SK-N-SH (cell line): ENCODE data around the gene STXBP1. TPM values are rescaled to one million over a fixed set of nuclear protein-coding genes. Genes with fewer than 3 reads are reported as not detected.

Experiments used
- CTCF ChIA-PET: fragments of 300-600, 350-600 bp; formaldehyde crosslinking; extraction: SDS; loops from one replicate; lab custom pipeline; 2021; lab: Yijun Ruan, JAX
- POLR2A ChIA-PET: fragments of 350-600 bp; sonication (Branson Sonifier 250); formaldehyde crosslinking; extraction: SDS; loops from one replicate; lab custom pipeline; 2020; ENCODE audit warnings: antibody characterized with exemption, inconsistent platforms; lab: Yijun Ruan, JAX
- DNase-seq: peaks from one replicate; pipeline ENCODE4 v3.0.0; 2012
- H2AFZ ChIP-seq: fragments of 200-600 bp; sonication (generic); 2 replicates; pipeline ENCODE4 v1.8.1; 2016; ENCODE audit warnings: antibody characterized with exemption, mild to moderate bottlenecking, low read depth
- H3F3A ChIP-seq: fragments of 200-600 bp; sonication (generic); replicated peaks from 2 replicates; pipeline ENCODE3; 2016; ENCODE audit warnings: antibody characterized with exemption, mild to moderate bottlenecking; ENCODE audit not compliant: insufficient read depth
- H3K27ac ChIP-seq, 2 experiments: fragments of 200-500 bp in 1 of 2; fragments of 200-600 bp in 1 of 2; sonication (Bioruptor generic) in 1 of 2; sonication (generic), shearing (Covaris generic) in 1 of 2; 2 replicates each; pipeline versions ENCODE4 v1.5.1 to v1.6.1; 2014 to 2016; ENCODE audit warnings: low read depth in 2 of 2, inconsistent platforms in 1 of 2, low read length in 1 of 2, mild to moderate bottlenecking in 1 of 2, mixed read lengths in 1 of 2
- H3K27me3 ChIP-seq: fragments of 200-600 bp; sonication (generic), shearing (Covaris generic); 2 replicates; pipeline ENCODE4 v1.6.1; 2016; ENCODE audit warnings: mixed run types; ENCODE audit not compliant: insufficient read depth
- H3K36me3 ChIP-seq, 2 experiments: fragments of 200-500 bp in 1 of 2; fragments of 200-600 bp in 1 of 2; sonication (Bioruptor generic) in 1 of 2; sonication (generic) in 1 of 2; replicated peaks in 1 of 2; 2 replicates each; pipeline versions ENCODE3 to v1.5.1; 2014 to 2016; ENCODE audit warnings: low read length in 1 of 2, mild to moderate bottlenecking in 1 of 2; ENCODE audit not compliant: insufficient read depth in 2 of 2, control insufficient read depth in 1 of 2
- H3K4me1 ChIP-seq, 2 experiments: fragments of 200-500 bp in 1 of 2; fragments of 200-600 bp in 1 of 2; sonication (Bioruptor generic) in 1 of 2; sonication (generic), shearing (Covaris generic) in 1 of 2; 2 replicates each; pipeline versions ENCODE4 v1.5.1 to v1.6.1; 2014 to 2016; ENCODE audit warnings: low read depth in 1 of 2, low read length in 1 of 2, mixed run types in 1 of 2; ENCODE audit not compliant: insufficient read depth in 2 of 2, control insufficient read depth in 1 of 2
- H3K4me2 ChIP-seq: fragments of 200-600 bp; sonication (generic), shearing (Covaris generic); 2 replicates; pipeline ENCODE4 v1.6.1; 2017; ENCODE audit warnings: mixed run types
- H3K4me3 ChIP-seq, 2 experiments: fragments of 200-500 bp in 1 of 2; fragments of 200-600 bp in 1 of 2; sonication (Bioruptor generic) in 1 of 2; sonication (generic), shearing (Covaris generic) in 1 of 2; 2 replicates each; pipeline versions ENCODE4 v1.5.1 to v1.8.1; 2014 to 2016; ENCODE audit warnings: low read depth in 2 of 2, inconsistent platforms in 1 of 2, low read length in 1 of 2, mild to moderate bottlenecking in 1 of 2, mixed read lengths in 1 of 2, moderate library complexity in 1 of 2
- H3K79me2 ChIP-seq: fragments of 200-600 bp; sonication (generic); 2 replicates; pipeline ENCODE4 v1.8.1; 2017; ENCODE audit warnings: mild to moderate bottlenecking; ENCODE audit not compliant: insufficient read depth
- H3K9ac ChIP-seq: fragments of 200-600 bp; sonication (generic); 2 replicates; pipeline ENCODE4 v1.6.1; 2017; ENCODE audit warnings: mixed run types
- H3K9me2 ChIP-seq: fragments of 200-600 bp; sonication (generic); 2 replicates; pipeline ENCODE4 v1.6.1; 2017; ENCODE audit warnings: mixed run types
- H3K9me3 ChIP-seq: fragments of 200-600 bp; sonication (generic); 2 replicates; pipeline ENCODE4 v1.6.1; 2017; ENCODE audit warnings: mixed run types, mild to moderate bottlenecking, moderate library complexity
- H4K20me1 ChIP-seq: fragments of 200-600 bp; sonication (generic); 2 replicates; pipeline ENCODE4 v1.6.1; 2017; ENCODE audit warnings: mild to moderate bottlenecking, mixed run types; ENCODE audit not compliant: insufficient read depth
- CHD2 ChIP-seq: fragments of 150-350 bp; IDR thresholded peaks from 2 replicates; pipeline ENCODE4 v1.6.1; 2018; ENCODE audit warnings: low read length; ENCODE audit not compliant: partially characterized antibody
- ELF1 ChIP-seq: IDR thresholded peaks from 2 replicates; pipeline ENCODE4 v1.4.0; 2012
- EZH2phosphoT487 ChIP-seq: fragments of 200-600 bp; sonication (generic); IDR thresholded peaks from 2 replicates; pipeline ENCODE4 v1.6.1; 2017; ENCODE audit warnings: low read depth, mixed run types, mild to moderate bottlenecking, antibody characterized with exemption, moderate library complexity, borderline replicate concordance
- FOXJ3 ChIP-seq: sonication (generic); formaldehyde crosslinking; IDR thresholded peaks from 2 replicates; pipeline ENCODE4 v1.5.1; 2020; ENCODE audit warnings: mild to moderate bottlenecking, missing genetic modification reagents
- FOXM1 ChIP-seq: IDR thresholded peaks from 2 replicates; pipeline ENCODE4 v1.4.0; 2012; ENCODE audit warnings: low read depth, mild to moderate bottlenecking
- GABPA ChIP-seq: IDR thresholded peaks from 2 replicates; pipeline ENCODE4 v1.4.0; 2012; ENCODE audit warnings: low read depth, mild to moderate bottlenecking
- GATA2 ChIP-seq: sonication (generic); formaldehyde crosslinking; IDR thresholded peaks from 2 replicates; pipeline ENCODE4 v1.5.0; 2020; ENCODE audit warnings: mild to moderate bottlenecking, missing genetic modification reagents
- IRF3 ChIP-seq: fragments of 150-350 bp; IDR thresholded peaks from 2 replicates; pipeline ENCODE4 v1.6.1; 2016; ENCODE audit warnings: mild to moderate bottlenecking, low read depth, low read length
- JUND ChIP-seq: IDR thresholded peaks from 2 replicates; pipeline ENCODE4 v1.4.0; 2012
- MAX ChIP-seq: IDR thresholded peaks from 2 replicates; pipeline ENCODE4 v1.4.0; 2012; ENCODE audit warnings: low read depth
- MEF2A ChIP-seq: IDR thresholded peaks from 2 replicates; pipeline ENCODE4 v1.4.0; 2012; ENCODE audit warnings: low read depth, borderline replicate concordance
- MXI1 ChIP-seq: IDR thresholded peaks from 2 replicates; pipeline ENCODE4 v1.6.1; 2012; ENCODE audit warnings: mild to moderate bottlenecking, low read depth, low read length, improper control_type of control experiment
- NFIC ChIP-seq: IDR thresholded peaks from 2 replicates; pipeline ENCODE4 v1.4.0; 2012; ENCODE audit warnings: borderline replicate concordance
- POLR2AphosphoS5 ChIP-seq: IDR thresholded peaks from 2 replicates; pipeline ENCODE4 v1.6.1; 2012; ENCODE audit warnings: low read depth, low read length
- RAD21 ChIP-seq: IDR thresholded peaks from 2 replicates; pipeline ENCODE4 v1.6.1; 2012; ENCODE audit warnings: mild to moderate bottlenecking, low read length
- RCOR1 ChIP-seq: fragments of 150-350 bp; IDR thresholded peaks from 2 replicates; pipeline ENCODE4 v1.6.1; 2017; ENCODE audit warnings: antibody characterized with exemption, low read length
- RXRA ChIP-seq: IDR thresholded peaks from 2 replicates; pipeline ENCODE4 v1.4.0; 2012; ENCODE audit warnings: low read depth, mild to moderate bottlenecking, borderline replicate concordance
- SIN3A ChIP-seq: IDR thresholded peaks from 2 replicates; pipeline ENCODE4 v1.6.1; 2012; ENCODE audit warnings: low read depth, mild to moderate bottlenecking, low read length, moderate library complexity, borderline replicate concordance
- SMC3 ChIP-seq: IDR thresholded peaks from 2 replicates; pipeline ENCODE4 v1.6.1; 2012; ENCODE audit warnings: low read depth, low read length, improper control_type of control experiment
- TAF1 ChIP-seq: IDR thresholded peaks from 2 replicates; pipeline ENCODE4 v1.6.1; 2012; ENCODE audit warnings: low read depth, mild to moderate bottlenecking, low read length, moderate library complexity, borderline replicate concordance
- TCF12 ChIP-seq: IDR thresholded peaks from 2 replicates; pipeline ENCODE4 v1.4.0; 2012
- TEAD4 ChIP-seq: IDR thresholded peaks from 2 replicates; pipeline ENCODE4 v1.4.0; 2012; ENCODE audit warnings: mild to moderate bottlenecking, borderline replicate concordance; ENCODE audit not compliant: insufficient read depth
- USF1 ChIP-seq: IDR thresholded peaks from 2 replicates; pipeline ENCODE4 v1.4.0; 2012; ENCODE audit warnings: low read depth, borderline replicate concordance
- USF2 ChIP-seq: fragments of 150-350 bp; IDR thresholded peaks from 2 replicates; pipeline ENCODE4 v1.6.1; 2017; ENCODE audit warnings: antibody characterized with exemption, low read length, low read depth, borderline replicate concordance
- ZBTB33 ChIP-seq: IDR thresholded peaks from 2 replicates; pipeline ENCODE4 v1.4.0; 2012; ENCODE audit warnings: low read depth, borderline replicate concordance
- WGBS: methylation state at CpG from one replicate; pipeline ENCODE4 v1.1.6; 2017; ENCODE audit warnings: low lambda C conversion rate; 5-methylcytosine and 5-hydroxymethylcytosine counted together
- polyA plus RNA-seq, 3 experiments: library from polyadenylated mRNA; depleted of rRNA; stranded (reverse); fragments of >200 nt; gene quantifications; 2 replicates each; pipeline ENCODE4 v1.2.3, GENCODE V29; 2012

STXBP1 gene
- polyA plus RNA-seq, 1 of the 3 experiments (the other 2 are of a cell fraction) = 44.3 TPM

- no peaks in the 10 kb centered on the region for H3K9me2 ChIP-seq
- DNase-seq = peak; percentile 99
- H3K9ac ChIP-seq = peak within 1 kb of the TSS; percentile 81
- no peaks in the 10 kb centered on the region for H3F3A ChIP-seq
- H3K79me2 ChIP-seq = peaks cover 13% of the 10 kb centered on the region; the same call in 1 of the 2 replicates
- ChIA-PET CTCF (interaction anchor here (0.6 to 2.5 kb wide), 8 partner anchors 9 to 129 kb away, joined by 3 to 15 read pairs (median 4); partner anchors contain the start of gene TOR2A), POLR2A (interaction anchor here (0.6 to 1.5 kb wide), 5 partner anchors 9 to 109 kb away, joined by 3 to 4 read pairs (median 3); partner anchors contain the start of gene CFAP157)
- no peaks in the 10 kb centered on the region for H3K27me3 ChIP-seq
- peak within 1 kb of the TSS; percentile 94 to 98 for H3K4me3 ChIP-seq
- H3K27ac ChIP-seq = peak within 1 kb of the TSS; percentile 43 to 62
- H3K4me1 ChIP-seq = peaks cover 0 to 23% of the 10 kb centered on the region in 2 experiments; a peak in 1 of 4 replicates
- H2AFZ ChIP-seq = peak within 1 kb of the TSS; percentile 91
- peak within 1 kb of the TSS; percentile 98 for H3K4me2 ChIP-seq
- WGBS = 24% methylated on average over 25 of the region's 65 CpGs
- no peaks in the 10 kb centered on the region for H3K36me3 ChIP-seq
- no peaks in the 10 kb centered on the region for H4K20me1 ChIP-seq
- H3K9me3 ChIP-seq = no peaks in the 10 kb centered on the region
- no peak for TF ChIP-seq USF2
- TF ChIP-seq CHD2 = peak; percentile 86
- no peak for TF ChIP-seq USF1
- no peak for TF ChIP-seq JUND
- no peak for TF ChIP-seq FOXM1
- peak; percentile 54 for TF ChIP-seq IRF3
- TF ChIP-seq EZH2phosphoT487 = no peak
- TF ChIP-seq MAX = no peak; the same call in none of the 2 replicates
- TF ChIP-seq MEF2A = no peak
- no peak for TF ChIP-seq TCF12
- TF ChIP-seq ZBTB33 = no peak
- peak; percentile 75 for TF ChIP-seq GABPA
- TF ChIP-seq GATA2 (CRISPR knock-in tag) = no peak
- TF ChIP-seq TAF1 = 0 out of 2 replicates have a peak, but pooled peaks have one; percentile 13
- TF ChIP-seq RCOR1 = no peak
- no peak for TF ChIP-seq RXRA
- TF ChIP-seq TEAD4 = no peak
- TF ChIP-seq MXI1 = peak; percentile 92
- TF ChIP-seq SMC3 = no peak
- TF ChIP-seq ELF1 = peak; percentile 99
- no peak for TF ChIP-seq NFIC
- peak; percentile 46; the same call in 1 of the 2 replicates for TF ChIP-seq SIN3A
- no peak for TF ChIP-seq RAD21
- no peak for TF ChIP-seq POLR2AphosphoS5
- no peak for TF ChIP-seq FOXJ3 (CRISPR knock-in tag)
These were observed 103.6 kb downstream of the STXBP1 start, which contains the start of the genes PTRH1 and TTC16 for GRCh38 chr9:127715470-127716337. PTRH1 (minus strand) TSS chr9:127715663; CDS start chr9:127715639, 24 bp downstream. TTC16 (plus strand) TSS chr9:127716079; CDS start chr9:127716146, 67 bp downstream.
